Chondrocyte (in vitro differentiated cells): ENCODE results near the gene INTS6. TPM values are rescaled to one million over a fixed set of nuclear protein-coding genes. Genes with fewer than 3 reads are reported as not detected.

Experiments
- DNase-seq: peaks from one replicate; pipeline ENCODE4 v3.0.0; 2021; ENCODE audit warnings: mixed read lengths, low spot score
- H3K27ac Mint-ChIP-seq: one replicate; pipeline ENCODE4 v1.8.0; 2021; ENCODE audit warnings: mild to moderate bottlenecking, moderate library complexity, mixed read lengths; ENCODE audit not compliant: unreplicated experiment
- H3K27me3 Mint-ChIP-seq: 2 replicates; pipeline ENCODE4 v1.8.0; 2021; ENCODE audit warnings: low read depth, mixed read lengths
- H3K36me3 Mint-ChIP-seq: 2 replicates; pipeline ENCODE4 v1.8.0; 2021; ENCODE audit warnings: low read depth, mixed read lengths
- H3K4me1 Mint-ChIP-seq: 2 replicates; pipeline ENCODE4 v1.8.0; 2021; ENCODE audit warnings: low read depth, mild to moderate bottlenecking, mixed read lengths
- H3K4me3 Mint-ChIP-seq: one replicate; pipeline ENCODE4 v1.8.0; 2021; ENCODE audit warnings: mild to moderate bottlenecking, moderate library complexity, mixed read lengths; ENCODE audit not compliant: unreplicated experiment
- H3K9me3 Mint-ChIP-seq: 2 replicates; pipeline ENCODE4 v1.8.0; 2021; ENCODE audit warnings: low read depth, mixed read lengths
- CTCF ChIP-seq: fragments of 200-600 bp; sonication (generic); IDR thresholded peaks from 2 replicates; pipeline ENCODE4 v1.5.0; 2021; ENCODE audit warnings: antibody characterized with exemption, mild to moderate bottlenecking, moderate library complexity
- total RNA-seq: library from RNA; stranded (reverse); gene quantifications from 3 replicates; pipeline ENCODE4 v1.2.1, GENCODE V29; 2021

Gene INTS6
- total RNA-seq, 1 donor from 2014 or later, result 25.6 TPM

DNA sequence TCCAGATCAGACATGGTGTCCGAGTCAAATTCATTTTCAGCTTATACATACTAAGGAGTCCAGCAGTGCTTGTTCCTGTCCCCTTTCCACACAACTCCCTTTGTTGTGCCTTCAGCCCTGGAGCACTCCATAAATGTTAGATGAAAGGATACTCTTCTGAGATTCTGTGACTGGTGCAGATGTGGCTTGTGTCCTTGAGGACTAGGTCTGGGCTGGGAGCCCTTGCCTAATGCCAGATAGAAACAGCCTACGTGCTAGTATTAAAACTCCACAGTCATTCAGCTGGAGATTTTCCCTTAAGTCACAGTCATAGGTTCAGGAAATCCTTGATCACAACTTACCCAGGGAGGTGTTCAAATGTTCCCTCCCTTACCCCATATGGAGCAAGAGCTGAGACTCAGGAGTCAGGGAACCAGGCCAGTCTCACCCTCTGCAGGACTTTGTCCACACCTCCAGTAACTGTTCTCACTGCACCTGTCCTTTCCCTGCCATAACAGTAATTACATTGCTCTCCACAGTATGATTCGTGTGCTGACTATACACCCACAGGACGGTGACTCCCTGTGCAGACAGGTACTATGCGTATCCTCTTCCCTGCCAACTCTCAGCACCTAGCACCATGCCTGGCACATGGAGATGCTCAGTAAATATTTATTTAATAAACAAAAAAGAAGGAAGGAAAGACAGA lies 128.9 kb downstream of the INTS6 start:
- H3K4me3 Mint-ChIP-seq, result no peak overlapping the region
- no peak for TF ChIP-seq CTCF
- no peaks in the 10 kb centered on the region for H3K36me3 Mint-ChIP-seq
- H3K4me1 Mint-ChIP-seq, result peaks cover 14% of the 10 kb centered on the region
- H3K27me3 Mint-ChIP-seq, result peaks cover 2% of the 10 kb centered on the region
- no peak for DNase-seq
- H3K9me3 Mint-ChIP-seq, result no peaks in the 10 kb centered on the region
- H3K27ac Mint-ChIP-seq, result no peak overlapping the region

DNA sequence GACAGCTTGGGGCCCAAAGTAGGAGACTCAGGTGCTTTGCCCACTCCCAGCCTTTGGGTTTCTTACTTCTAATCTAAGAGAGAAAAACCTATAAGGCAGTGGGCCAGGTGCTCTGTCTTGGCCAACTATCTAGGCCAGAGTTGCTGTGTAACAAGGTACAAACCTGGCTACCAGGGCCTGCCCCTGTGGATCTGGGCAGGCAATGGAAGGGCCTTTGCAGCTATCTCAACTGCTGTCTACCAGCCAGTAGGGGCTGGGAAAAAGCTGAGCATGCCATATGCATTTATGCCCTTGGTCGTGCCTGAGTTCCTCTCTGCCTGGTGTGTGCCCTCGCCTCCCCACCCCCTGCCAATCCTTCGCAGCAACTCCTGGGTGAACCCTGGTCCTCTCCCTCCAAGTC lies 130.0 kb downstream of the INTS6 start:
- Mint-ChIP-seq H3K36me3 (no peaks in the 10 kb centered on the region), H3K27ac (no peak overlapping the region), H3K9me3 (no peaks in the 10 kb centered on the region), H3K4me1 (peaks cover 14% of the 10 kb centered on the region), H3K27me3 (peaks cover 2% of the 10 kb centered on the region), H3K4me3 (no peak overlapping the region)
- TF ChIP-seq CTCF, result no peak
- DNase-seq, result no peak

- no peak overlapping the region for H3K27ac Mint-ChIP-seq
- H3K9me3 Mint-ChIP-seq, result no peaks in the 10 kb centered on the region
- peaks cover 2% of the 10 kb centered on the region for H3K27me3 Mint-ChIP-seq
- no peak for DNase-seq
- H3K36me3 Mint-ChIP-seq, result no peaks in the 10 kb centered on the region
- no peak for TF ChIP-seq CTCF
- no peak overlapping the region for H3K4me3 Mint-ChIP-seq
- peaks cover 21% of the 10 kb centered on the region for H3K4me1 Mint-ChIP-seq
These were observed 131.0 kb downstream of the INTS6 start for GRCh38 chr13:51321836-51322235.

- no peak overlapping the region for H3K27ac Mint-ChIP-seq
- TF ChIP-seq CTCF, result no peak
- H3K4me3 Mint-ChIP-seq, result no peak overlapping the region
- no peaks in the 10 kb centered on the region for H3K9me3 Mint-ChIP-seq
- H3K27me3 Mint-ChIP-seq, result peaks cover 2% of the 10 kb centered on the region
- peaks cover 39% of the 10 kb centered on the region for H3K4me1 Mint-ChIP-seq
- DNase-seq, result no peak
- no peaks in the 10 kb centered on the region for H3K36me3 Mint-ChIP-seq
These were observed 134.0 kb downstream of the INTS6 start for GRCh38 chr13:51318876-51319275.

GRCh38 chr13:51318015-51318414 lies 134.8 kb downstream of the INTS6 start:
- no peak for DNase-seq
- TF ChIP-seq CTCF, result no peak
- Mint-ChIP-seq H3K36me3 (no peaks in the 10 kb centered on the region), H3K4me3 (no peak overlapping the region), H3K27me3 (no peaks in the 10 kb centered on the region), H3K27ac (no peak overlapping the region), H3K9me3 (no peaks in the 10 kb centered on the region), H3K4me1 (peaks cover 39% of the 10 kb centered on the region)
